Body of pancreas (tissue), 4 donors: Measurements from ENCODE around the gene SEMA5B. TPM values are rescaled to one million over a fixed set of nuclear protein-coding genes. Genes with fewer than 3 reads are reported as not detected.

Experiments
- ATAC-seq: fragments of 150-250 bp; one replicate; pipeline ENCODE4 v1.9.1; 2016
- DNase-seq, 4 donors: peaks; one replicate each; pipeline ENCODE4 v3.0.0-alpha.2; 2019
- H3K27ac ChIP-seq, 4 donors: fragments of 200-600 bp; sonication (generic); 1 replicate in 3 of 4; 2 replicates in 1 of 4; pipeline versions ENCODE4 v1.5.1 to v1.6.1; 2016 to 2019; ENCODE audit warnings: mild to moderate bottlenecking in 1 of 4, mixed read lengths in 1 of 4, moderate library complexity in 1 of 4
- H3K27me3 ChIP-seq, 2 donors: fragments of 200-600 bp; sonication (generic); one replicate each; pipeline ENCODE4 v1.6.0; 2016; ENCODE audit warnings: mild to moderate bottlenecking in 1 of 2
- H3K36me3 ChIP-seq, 2 donors: fragments of 200-600 bp; sonication (generic); replicated peaks in 1 of 2; 2 replicates each; pipeline ENCODE4 v1.5.1; 2016; ENCODE audit warnings: low read depth in 2 of 2; ENCODE audit not compliant: insufficient read depth in 1 of 2
- H3K4me1 ChIP-seq: fragments of 200-600 bp; sonication (generic); one replicate; pipeline ENCODE4 v1.6.0; 2016
- H3K4me3 ChIP-seq, 2 donors: fragments of 200-600 bp; sonication (generic); 1 replicate in 1 of 2; 2 replicates in 1 of 2; pipeline ENCODE4 v1.5.1; 2016 to 2019
- H3K9me3 ChIP-seq, 3 donors: fragments of 200-600 bp; sonication (generic); 1 replicate in 2 of 3; 2 replicates in 1 of 3; pipeline ENCODE4 v1.5.1; 2016
- CTCF ChIP-seq, 7 experiments: fragments of 450-650 bp in 4 of 7; fragments of 200-600 bp in 3 of 7; sonication (generic) in 3 of 7; IDR thresholded peaks; one replicate each; pipeline ENCODE4 v1.5.1; 2016 to 2019; ENCODE audit warnings: antibody characterized with exemption in 7 of 7
- POLR2A ChIP-seq, 3 donors: fragments of 450-650 bp; IDR thresholded peaks; one replicate each; pipeline ENCODE4 v1.6.1; 2016; ENCODE audit warnings: antibody characterized with exemption in 3 of 3, mild to moderate bottlenecking in 2 of 3
- WGBS, 2 donors: methylation state at CpG; one replicate each; pipeline ENCODE4 v1.1.5; 2017; 5-methylcytosine and 5-hydroxymethylcytosine counted together
- intact Hi-C: fragments of 100-400 bp; cut with DNase I; formaldehyde crosslinking; loops from one replicate; pipeline ENCODE4 v1.15.1; 2023
- total RNA-seq, 2 donors: library from RNA; depleted of rRNA; stranded (reverse); fragments of >200 nt; gene quantifications; one replicate each; pipeline ENCODE4 v1.1.0, GENCODE V29; 2016

Gene SEMA5B, protein sequence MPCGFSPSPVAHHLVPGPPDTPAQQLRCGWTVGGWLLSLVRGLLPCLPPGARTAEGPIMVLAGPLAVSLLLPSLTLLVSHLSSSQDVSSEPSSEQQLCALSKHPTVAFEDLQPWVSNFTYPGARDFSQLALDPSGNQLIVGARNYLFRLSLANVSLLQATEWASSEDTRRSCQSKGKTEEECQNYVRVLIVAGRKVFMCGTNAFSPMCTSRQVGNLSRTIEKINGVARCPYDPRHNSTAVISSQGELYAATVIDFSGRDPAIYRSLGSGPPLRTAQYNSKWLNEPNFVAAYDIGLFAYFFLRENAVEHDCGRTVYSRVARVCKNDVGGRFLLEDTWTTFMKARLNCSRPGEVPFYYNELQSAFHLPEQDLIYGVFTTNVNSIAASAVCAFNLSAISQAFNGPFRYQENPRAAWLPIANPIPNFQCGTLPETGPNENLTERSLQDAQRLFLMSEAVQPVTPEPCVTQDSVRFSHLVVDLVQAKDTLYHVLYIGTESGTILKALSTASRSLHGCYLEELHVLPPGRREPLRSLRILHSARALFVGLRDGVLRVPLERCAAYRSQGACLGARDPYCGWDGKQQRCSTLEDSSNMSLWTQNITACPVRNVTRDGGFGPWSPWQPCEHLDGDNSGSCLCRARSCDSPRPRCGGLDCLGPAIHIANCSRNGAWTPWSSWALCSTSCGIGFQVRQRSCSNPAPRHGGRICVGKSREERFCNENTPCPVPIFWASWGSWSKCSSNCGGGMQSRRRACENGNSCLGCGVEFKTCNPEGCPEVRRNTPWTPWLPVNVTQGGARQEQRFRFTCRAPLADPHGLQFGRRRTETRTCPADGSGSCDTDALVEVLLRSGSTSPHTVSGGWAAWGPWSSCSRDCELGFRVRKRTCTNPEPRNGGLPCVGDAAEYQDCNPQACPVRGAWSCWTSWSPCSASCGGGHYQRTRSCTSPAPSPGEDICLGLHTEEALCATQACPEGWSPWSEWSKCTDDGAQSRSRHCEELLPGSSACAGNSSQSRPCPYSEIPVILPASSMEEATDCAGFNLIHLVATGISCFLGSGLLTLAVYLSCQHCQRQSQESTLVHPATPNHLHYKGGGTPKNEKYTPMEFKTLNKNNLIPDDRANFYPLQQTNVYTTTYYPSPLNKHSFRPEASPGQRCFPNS
- total RNA-seq: 10 to 100 TPM in 1 of 2 donors, 1 to 10 TPM in 1; 1.0 to 15.2 TPM

DNA sequence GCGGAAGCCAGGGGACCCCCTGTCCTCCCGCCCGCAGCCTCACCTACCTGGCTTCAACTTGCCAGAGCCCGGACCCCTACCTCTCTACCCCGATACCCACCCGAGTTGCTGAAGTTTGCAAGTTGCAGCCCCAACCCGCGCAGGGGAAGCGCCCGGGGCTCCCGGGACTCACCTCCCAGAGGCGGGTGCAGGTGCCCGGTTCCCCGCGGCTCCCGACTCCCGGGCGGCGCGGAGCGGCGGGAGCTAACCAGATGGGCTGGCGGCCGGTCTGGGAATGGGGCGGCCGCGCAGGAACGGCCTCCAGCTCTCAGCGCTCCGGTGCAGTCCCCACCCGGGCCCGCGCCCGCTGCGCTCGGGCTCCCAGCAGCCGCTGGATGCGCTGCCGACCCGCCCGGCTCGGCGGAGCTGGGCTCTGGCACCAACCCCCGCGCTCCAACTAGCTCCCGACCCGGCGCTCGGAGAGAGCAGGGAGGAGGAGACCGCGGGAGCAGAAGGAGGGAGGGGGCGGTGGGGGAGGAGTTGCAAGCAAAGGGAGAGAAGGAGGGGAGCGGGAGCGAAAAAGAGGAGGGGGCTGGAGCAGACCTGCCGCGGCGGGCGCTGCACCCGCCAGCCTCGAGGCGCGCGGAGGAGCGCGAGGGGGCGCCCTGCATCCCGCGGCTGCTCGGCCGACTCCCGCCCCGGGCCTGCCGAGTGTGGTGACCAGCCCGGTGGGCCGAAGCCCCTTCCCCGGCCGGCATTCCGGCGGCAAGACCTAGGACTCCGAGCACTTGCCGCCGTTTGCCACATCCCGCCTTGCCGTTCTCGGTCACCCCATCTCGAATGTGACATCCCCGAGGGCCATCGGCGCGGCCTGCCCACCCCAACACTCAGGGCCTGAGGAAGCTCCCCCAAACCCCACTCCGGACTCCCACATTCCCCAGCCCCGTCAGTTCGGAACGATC, at the start of gene SEMA5B:
TSS of gene SEMA5B (minus strand) at position 472 of the 941 bp plus-strand sequence. CDS start 66,500 bp downstream, outside the sequence.
- Histone ChIP-seq H3K36me3 (no peaks in the 10 kb centered on the region), H3K4me1 (peaks cover 22% of the 10 kb centered on the region), H3K27me3 (no peaks in the 10 kb centered on the region), H3K27ac (no peak within 1 kb of the TSS), H3K4me3 (peak within 1 kb of the TSS; percentile 15 to 43), H3K9me3 (no peaks in the 10 kb centered on the region)
- intact Hi-C loops: no loop called here
- WGBS, 2 donors: 0 to 1% methylated on average over 15 to 92 of the region's 94 CpGs
- DNase-seq (peak; percentile 6 to 42 (median 26)), ATAC-seq (peak; percentile 51)
- TF ChIP-seq POLR2A (IDR thresholded peaks at IDR 0.05) (no peak), CTCF (IDR thresholded peaks at IDR 0.05) (peak in 3 of 7 experiments; percentile 14 to 34 (median 24))

DNA sequence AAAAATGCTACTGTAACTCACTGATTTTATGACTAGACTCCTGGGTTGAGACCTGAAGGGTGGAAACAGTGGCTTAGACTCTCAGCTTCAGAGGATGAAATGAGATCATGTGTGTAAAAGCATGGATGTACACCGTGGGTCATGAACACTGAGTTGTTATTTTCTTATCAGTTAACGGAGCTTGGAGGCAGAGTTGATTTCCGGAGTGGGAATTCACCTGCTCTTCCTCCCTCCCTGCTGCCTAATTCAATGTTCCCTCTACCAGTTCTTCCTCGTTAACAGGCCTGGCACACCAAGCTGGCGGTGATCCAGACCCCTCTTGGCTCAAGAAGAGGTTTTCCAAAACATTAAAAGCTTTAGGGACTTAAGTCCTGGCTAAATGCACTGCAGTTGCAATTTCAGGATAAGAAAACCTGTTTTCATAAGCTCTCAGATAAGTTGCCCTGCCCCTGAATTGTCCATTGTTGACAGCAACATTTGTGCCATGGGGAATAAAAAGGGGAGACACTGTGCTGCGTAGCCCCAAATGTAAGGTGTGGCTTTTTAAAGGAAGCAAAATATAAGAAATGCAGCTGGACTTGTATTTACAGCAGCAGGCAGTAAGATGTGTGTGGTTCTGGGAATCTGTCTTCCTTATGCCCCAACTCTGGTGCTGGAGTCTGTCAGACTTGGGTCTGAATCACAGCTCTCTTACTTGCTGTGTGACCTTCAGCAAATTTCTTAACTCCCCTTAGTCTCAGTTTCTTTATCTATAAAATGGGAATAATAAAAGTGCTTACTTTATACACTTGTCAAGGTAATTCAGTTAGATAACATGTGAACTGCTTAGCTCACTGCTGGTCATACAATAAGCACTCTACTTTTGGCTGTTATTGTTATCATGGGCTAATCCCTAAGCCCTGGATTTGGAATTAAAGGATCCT, 49.2 kb upstream of the SEMA5B start:
- H3K36me3 ChIP-seq: no peaks in the 10 kb centered on the region
- peak; percentile 62 to 71 (median 68) for DNase-seq
- ATAC-seq: peak; percentile 65
- H3K27ac ChIP-seq: peak overlapping the region in 3 of 4 donors; percentile 33 to 64 (median 44)
- no peaks in the 10 kb centered on the region for H3K27me3 ChIP-seq
- intact Hi-C loops: no loop called here
- no peaks in the 10 kb centered on the region for H3K9me3 ChIP-seq
- peaks cover 54% of the 10 kb centered on the region for H3K4me1 ChIP-seq
- 6 to 11% methylated on average over 6 of the region's 6 CpGs for WGBS, 2 donors
- no peak overlapping the region for H3K4me3 ChIP-seq
- TF ChIP-seq POLR2A (IDR thresholded peaks at IDR 0.05): no peak
- TF ChIP-seq CTCF (IDR thresholded peaks at IDR 0.05): no peak

GRCh38 chr3:123076112-123076495, 48.5 kb upstream of the SEMA5B start:
- no peaks in the 10 kb centered on the region for H3K36me3 ChIP-seq
- DNase-seq (no peak), ATAC-seq (no peak)
- H3K27ac ChIP-seq: peak overlapping the region in 3 of 4 donors; percentile 33 to 64 (median 44)
- H3K4me3 ChIP-seq: no peak overlapping the region
- no peaks in the 10 kb centered on the region for H3K27me3 ChIP-seq
- peaks cover 54% of the 10 kb centered on the region for H3K4me1 ChIP-seq
- no peak for TF ChIP-seq POLR2A (IDR thresholded peaks at IDR 0.05)
- TF ChIP-seq CTCF (IDR thresholded peaks at IDR 0.05): no peak
- intact Hi-C loops: no loop called here
- 95 to 96% methylated on average over 3 to 4 of the region's 4 CpGs for WGBS, 2 donors
- no peaks in the 10 kb centered on the region for H3K9me3 ChIP-seq
